Measurements from ENCODE around the gene RPS6KA4. TPM values are rescaled to one million over a fixed set of nuclear protein-coding genes. Genes with fewer than 3 reads are reported as not detected.

The RPS6KA4 gene
- total RNA-seq, 1 donor from 2014 or later: 36.1 TPM

GRCh38 chr11:64316672-64317324 is 42.2 kb upstream of the RPS6KA4 start:
- H3K27me3 ChIP-seq (ENCODE audit: low read depth): no peaks in the 10 kb centered on the region
- H3K4me3 ChIP-seq: peak overlapping the region; percentile 92
- H3K9me3 ChIP-seq: no peaks in the 10 kb centered on the region
- peaks cover 22% of the 10 kb centered on the region for H3K4me1 ChIP-seq
- H3K27ac ChIP-seq: peak overlapping the region; percentile 100
- intact Hi-C loops (cut with DNase I): no loop called here
- DNase-seq: no peak
- no peak for ATAC-seq
- TF ChIP-seq CTCF (IDR thresholded peaks at IDR 0.05): no peak
- H3K36me3 ChIP-seq: peaks cover 36% of the 10 kb centered on the region

- ATAC-seq (peak; percentile 89), DNase-seq (peak; percentile 98)
- Histone ChIP-seq H3K4me1 (peaks cover 27% of the 10 kb centered on the region), H3K27ac (peak within 1 kb of the TSS; percentile 100), H3K9me3 (no peaks in the 10 kb centered on the region), H3K27me3 (ENCODE audit: low read depth) (no peaks in the 10 kb centered on the region), H3K4me3 (peak within 1 kb of the TSS; percentile 92), H3K36me3 (peaks cover 41% of the 10 kb centered on the region)
- no peak for TF ChIP-seq CTCF (IDR thresholded peaks at IDR 0.05)
- intact Hi-C loops (cut with DNase I): no loop called here
Measured at GRCh38 chr11:64317325-64317960, 41.5 kb upstream of the RPS6KA4 start, which contains the start of gene TRMT112. Gene TRMT112, minus strand, starts transcription at chr11:64317559. Its CDS starts 33 bp downstream, at chr11:64317526.

DNA sequence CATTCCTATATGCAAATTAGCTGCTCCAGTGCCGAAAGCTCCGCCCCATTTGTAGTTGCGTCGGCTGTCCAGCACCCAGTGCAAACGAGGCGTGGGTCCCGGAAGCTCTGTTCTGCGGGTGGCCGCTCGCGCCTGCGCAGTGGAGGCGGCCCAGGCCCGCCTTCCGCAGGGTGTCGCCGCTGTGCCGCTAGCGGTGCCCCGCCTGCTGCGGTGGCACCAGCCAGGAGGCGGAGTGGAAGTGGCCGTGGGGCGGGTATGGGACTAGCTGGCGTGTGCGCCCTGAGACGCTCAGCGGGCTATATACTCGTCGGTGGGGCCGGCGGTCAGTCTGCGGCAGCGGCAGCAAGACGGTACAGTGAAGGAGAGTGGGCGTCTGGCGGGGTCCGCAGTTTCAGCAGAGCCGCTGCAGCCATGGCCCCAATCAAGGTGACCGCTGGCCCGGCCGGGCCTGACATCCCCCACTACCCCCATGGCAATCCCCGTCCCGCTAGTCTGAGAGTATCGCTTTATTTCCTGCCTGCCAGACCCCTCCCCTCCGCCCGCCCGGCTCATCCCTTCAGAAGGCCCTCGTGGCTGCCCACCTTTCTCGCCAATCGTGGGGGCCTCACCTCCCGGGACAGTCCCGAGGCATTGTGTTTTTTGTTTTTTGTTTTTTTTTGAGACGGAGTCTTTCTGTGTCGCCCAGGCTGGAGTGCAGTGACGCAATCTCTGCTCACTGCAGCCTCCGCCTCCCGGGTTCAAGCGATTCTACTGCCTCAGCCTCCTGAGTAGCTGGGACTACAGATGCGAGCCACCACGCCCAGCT is 40.8 kb upstream of the RPS6KA4 start, which contains the start of gene PRDX5:
TSS of gene PRDX5 (plus strand) at position 161 of the 805 bp plus-strand sequence. CDS start at position 256, 95 bp downstream.
- Histone ChIP-seq H3K36me3 (peaks cover 45% of the 10 kb centered on the region), H3K27ac (peak within 1 kb of the TSS; percentile 100), H3K4me1 (peaks cover 31% of the 10 kb centered on the region), H3K4me3 (peak within 1 kb of the TSS; percentile 92), H3K9me3 (no peaks in the 10 kb centered on the region), H3K27me3 (ENCODE audit: low read depth) (no peaks in the 10 kb centered on the region)
- peak; percentile 52 for TF ChIP-seq CTCF (IDR thresholded peaks at IDR 0.05)
- intact Hi-C loops (cut with DNase I): no loop called here
- ATAC-seq (peak; percentile 91 to 94), DNase-seq (peak; percentile 98)

DNA sequence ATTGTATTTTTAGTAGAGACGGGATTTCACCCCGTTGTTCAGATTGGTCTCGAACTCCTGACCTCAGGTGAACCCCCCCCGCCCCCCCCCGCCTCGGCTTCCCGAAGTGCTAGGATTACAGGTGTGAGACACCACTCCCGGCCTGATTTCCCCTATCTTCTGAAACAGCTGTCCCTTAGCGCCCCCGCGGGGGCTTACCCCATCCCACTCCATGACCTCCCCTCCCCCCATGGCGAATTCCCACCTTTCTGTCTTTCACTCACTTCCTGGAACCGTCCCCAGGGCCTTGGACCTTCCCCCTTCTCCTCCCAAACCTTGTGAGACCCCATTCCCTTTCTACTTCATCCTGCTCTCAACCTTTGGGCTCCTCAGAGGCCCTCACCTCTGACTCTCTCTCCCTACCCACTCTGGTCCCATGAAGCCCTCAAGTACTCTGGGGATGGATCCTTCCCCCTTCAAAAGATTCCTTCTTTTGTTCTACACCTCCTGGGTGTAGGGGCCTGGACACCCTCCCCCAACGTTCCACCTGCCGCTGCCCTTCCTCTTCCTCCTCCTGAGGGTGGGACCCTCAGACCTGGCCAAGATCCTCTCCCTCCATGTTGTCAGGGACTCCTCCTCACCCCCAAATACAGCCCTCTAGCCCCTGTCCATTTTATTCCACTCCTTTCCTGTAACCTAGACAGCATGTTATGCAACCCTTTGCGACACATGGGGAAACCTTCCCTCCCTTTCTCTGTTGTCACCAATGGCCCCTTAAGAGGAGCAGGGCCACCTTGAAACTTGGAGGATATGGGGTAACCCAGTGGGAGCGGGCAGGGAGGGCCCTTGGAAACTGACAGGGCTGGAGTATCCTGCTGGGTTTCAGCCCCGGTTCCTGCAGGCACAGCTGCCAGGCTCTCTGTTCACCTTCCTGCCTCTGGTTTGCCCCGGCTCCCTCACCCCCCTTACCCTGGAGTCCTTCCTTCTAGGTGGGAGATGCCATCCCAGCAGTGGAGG is 39.9 kb upstream of the RPS6KA4 start:
- ATAC-seq: no peak
- intact Hi-C loops (cut with DNase I): no loop called here
- no peak for TF ChIP-seq CTCF (IDR thresholded peaks at IDR 0.05)
- Histone ChIP-seq H3K27ac (peak overlapping the region; percentile 100), H3K9me3 (no peaks in the 10 kb centered on the region), H3K36me3 (peaks cover 43% of the 10 kb centered on the region), H3K4me3 (peak overlapping the region; percentile 92), H3K27me3 (ENCODE audit: low read depth) (no peaks in the 10 kb centered on the region), H3K4me1 (peaks cover 35% of the 10 kb centered on the region)
- DNase-seq: peak; percentile 57
